22Rv1 (cell line): ENCODE results near the gene MYH14.
"Not testable (repeated sequence)": the region's sequence is repeated elsewhere in the genome, so short reads cannot be mapped to it uniquely, and the experiment has no call there.

Source experiments
- H3K27ac ChIP-seq: fragments of 450-650 bp; 2 replicates; pipeline ENCODE4 v1.5.1; 2017
- CTCF ChIP-seq: fragments of 450-650 bp; IDR thresholded peaks from 2 replicates; pipeline ENCODE4 v1.5.1; 2017; ENCODE audit warnings: mild to moderate bottlenecking
- ZFX ChIP-seq: fragments of 450-650 bp; IDR thresholded peaks from 2 replicates; pipeline ENCODE4 v1.6.1; 2017; ENCODE audit warnings: antibody characterized with exemption, borderline replicate concordance

The MYH14 gene

DNA sequence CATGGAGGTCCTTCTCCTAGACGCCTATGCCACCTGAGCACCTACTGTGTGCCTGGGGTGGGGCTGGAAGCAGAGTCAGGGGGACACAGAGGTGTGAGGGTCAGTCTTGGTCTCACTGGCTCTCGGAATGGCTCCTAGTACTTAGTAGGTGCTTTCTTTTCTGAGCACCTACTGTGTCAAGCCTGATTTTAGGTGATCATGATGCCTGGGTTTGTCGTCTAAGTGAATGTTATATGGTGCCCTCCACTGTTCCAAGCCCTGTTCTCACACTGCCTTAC, 20.0 kb downstream of the MYH14 start:
- no peak for TF ChIP-seq ZFX
- TF ChIP-seq CTCF = no peak
- no peak overlapping the region for H3K27ac ChIP-seq

DNA sequence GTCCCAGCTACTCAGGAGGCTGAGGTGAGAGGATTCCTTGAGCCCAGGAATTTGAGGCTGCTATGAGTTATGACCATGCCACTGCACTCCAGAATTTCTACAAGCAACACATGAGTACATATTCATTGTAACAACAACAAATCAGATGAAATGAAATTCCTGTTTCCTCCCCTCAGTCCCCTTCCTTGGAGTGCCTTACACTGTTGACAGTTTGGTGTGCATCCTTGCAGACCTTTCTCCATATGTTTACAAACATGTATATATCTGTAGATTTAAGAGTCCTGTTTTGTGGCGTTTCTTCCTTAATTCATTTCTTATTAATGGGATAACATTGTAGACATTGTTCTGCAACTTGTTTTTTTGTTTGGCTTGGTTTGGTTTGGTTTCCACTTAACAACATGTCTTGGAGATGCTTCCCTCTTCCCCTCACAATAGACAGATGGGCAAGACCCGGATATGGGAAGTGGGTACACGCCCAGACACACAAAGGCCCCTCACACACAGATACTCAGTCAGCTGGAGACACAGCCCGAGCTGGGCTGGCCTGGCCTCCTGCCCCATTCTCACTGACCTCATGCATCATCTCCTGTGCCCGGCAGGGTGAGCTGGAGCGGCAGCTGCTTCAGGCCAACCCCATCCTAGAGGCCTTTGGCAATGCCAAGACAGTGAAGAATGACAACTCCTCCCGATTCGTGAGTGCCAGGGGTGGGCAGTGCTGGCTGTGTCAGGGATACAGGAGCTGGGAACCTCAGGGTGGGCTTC, 21.7 kb downstream of the MYH14 start:
- TF ChIP-seq ZFX = no peak
- no peak for TF ChIP-seq CTCF
- H3K27ac ChIP-seq = no peak overlapping the region

DNA sequence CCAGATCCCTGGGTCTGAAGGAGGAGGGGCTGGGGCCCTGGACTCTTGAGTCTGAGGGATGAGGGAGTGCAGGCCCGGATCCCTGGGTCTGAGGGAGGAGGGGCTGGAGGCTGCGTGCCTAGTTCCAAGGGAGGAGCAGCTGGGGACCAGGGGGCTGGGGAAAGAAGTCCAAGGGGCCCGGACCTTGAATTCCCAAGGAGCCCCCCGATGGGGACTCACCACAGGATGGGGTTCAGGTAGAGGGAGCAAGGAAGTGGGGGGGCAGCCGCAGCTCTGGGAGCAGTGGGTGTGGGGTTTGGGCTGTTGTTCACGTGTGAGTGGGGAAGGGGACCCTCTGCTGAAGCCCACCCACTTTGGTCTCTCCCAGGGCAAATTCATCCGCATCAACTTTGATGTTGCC, 23.1 kb downstream of the MYH14 start:
- no peak for TF ChIP-seq ZFX
- TF ChIP-seq CTCF = no peak
- no peak overlapping the region for H3K27ac ChIP-seq

DNA sequence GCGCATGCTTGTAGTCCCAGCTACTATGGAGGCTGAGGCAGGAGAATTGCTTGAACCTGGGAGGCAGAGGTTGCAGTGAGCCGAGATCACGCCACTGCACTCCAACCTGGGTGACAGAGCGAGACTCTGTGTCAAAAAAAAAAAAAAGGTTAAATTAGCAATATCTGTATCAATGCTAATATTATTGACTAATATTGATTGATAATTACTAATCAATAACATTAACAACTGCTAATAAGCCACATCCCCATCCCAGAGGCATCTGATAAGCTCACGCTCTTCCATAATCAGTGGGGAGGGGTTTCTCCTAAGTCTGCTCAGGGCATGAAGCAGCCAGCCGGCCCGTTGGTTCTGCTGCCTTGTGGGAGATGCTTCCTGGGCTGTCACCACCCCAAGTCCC, 24.7 kb downstream of the MYH14 start:
- H3K27ac ChIP-seq = not testable (repeated sequence)

DNA sequence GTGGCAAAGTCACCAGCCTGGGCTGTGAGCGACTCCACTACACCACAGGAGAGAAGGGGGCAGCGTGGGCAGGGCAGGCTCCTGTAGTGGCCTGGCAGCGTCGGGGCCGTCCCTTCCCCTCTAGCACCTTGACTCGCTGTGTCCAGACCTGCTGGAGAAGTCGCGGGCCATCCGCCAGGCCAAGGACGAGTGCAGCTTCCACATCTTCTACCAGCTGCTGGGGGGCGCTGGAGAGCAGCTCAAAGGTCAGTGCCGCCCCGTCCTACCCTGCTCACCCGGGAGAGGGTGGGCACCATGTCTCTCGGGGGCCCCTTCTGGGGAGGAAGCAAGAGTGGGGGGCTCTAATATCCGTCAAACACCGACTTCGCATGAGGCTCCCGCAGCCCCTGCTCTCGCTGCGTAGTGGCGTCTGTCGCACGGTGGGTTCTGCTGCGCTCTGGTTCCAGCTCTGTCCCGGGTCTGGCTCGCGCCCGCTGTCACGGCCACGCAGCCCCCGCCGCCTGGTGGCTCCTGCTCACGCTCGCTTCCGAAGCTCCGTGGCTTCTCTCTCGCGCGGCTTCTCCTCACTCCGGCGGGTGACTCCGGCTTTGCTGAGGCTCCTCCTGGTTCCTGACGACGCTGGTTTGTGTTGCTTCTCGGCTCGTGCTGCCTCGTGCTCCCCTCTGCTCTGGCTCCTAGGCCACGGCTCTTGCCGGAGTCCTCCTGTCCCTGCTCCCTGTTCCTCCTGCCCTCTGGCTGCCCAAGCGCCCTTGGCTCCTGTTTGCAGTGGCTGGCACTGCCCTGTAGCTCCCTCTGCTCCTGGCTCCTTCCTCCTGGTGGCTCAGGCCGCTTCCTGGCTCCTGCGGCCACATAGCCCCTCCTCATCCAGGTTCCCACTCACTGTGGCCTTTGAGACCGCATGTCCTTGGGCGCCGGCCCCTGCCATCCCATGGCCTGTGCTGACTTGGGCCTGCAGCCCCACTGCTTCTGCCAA, 27.2 kb downstream of the MYH14 start:
- H3K27ac ChIP-seq = no peak overlapping the region
- peak; percentile 38 for TF ChIP-seq CTCF
- no peak for TF ChIP-seq ZFX

DNA sequence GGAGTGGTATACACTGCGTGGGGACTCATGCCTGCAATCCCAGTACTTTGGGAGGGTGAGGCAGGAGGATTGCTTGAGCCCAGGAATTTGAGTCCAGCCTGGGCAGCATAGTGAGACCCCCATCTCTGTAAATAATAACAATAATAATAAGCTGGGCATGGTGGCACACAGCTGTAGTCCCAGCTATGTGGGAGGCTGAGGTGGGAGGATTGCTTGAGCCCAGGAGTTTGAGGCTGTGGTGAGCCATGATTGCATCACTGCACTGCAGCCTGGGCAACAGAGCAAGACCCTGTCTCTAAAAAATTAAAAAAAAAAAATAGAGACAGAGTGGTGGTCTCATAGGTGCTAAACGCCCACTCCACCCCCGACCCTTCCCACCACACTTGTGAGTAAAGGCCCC, 28.0 kb downstream of the MYH14 start:
- not testable (repeated sequence) for H3K27ac ChIP-seq

DNA sequence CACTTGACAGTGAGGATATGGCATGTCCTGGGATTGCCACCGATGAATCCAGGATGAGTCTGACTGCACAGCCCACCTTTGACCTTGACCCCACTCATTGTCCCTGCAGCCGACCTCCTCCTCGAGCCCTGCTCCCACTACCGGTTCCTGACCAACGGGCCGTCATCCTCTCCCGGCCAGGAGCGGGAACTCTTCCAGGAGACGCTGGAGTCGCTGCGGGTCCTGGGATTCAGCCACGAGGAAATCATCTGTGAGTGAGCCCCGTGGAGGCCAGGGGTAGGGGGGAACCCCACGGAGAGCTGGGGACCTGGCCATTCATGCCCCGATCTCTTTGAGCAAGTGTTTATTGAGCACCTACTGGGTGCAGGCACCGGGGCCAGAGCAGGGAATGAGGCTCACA, 28.4 kb downstream of the MYH14 start:
- TF ChIP-seq CTCF (no peak), ZFX (no peak)
- no peak overlapping the region for H3K27ac ChIP-seq

GRCh38 chr19:50232600-50232999, 29.2 kb downstream of the MYH14 start:
- no peak for TF ChIP-seq CTCF
- TF ChIP-seq ZFX = no peak

More at GRCh38 chr19:50232600-50232999, 29.2 kb downstream of the MYH14 start:
- no peak overlapping the region for H3K27ac ChIP-seq
